ENCODE data around the gene RTN4RL2.

Gene RTN4RL2

DNA sequence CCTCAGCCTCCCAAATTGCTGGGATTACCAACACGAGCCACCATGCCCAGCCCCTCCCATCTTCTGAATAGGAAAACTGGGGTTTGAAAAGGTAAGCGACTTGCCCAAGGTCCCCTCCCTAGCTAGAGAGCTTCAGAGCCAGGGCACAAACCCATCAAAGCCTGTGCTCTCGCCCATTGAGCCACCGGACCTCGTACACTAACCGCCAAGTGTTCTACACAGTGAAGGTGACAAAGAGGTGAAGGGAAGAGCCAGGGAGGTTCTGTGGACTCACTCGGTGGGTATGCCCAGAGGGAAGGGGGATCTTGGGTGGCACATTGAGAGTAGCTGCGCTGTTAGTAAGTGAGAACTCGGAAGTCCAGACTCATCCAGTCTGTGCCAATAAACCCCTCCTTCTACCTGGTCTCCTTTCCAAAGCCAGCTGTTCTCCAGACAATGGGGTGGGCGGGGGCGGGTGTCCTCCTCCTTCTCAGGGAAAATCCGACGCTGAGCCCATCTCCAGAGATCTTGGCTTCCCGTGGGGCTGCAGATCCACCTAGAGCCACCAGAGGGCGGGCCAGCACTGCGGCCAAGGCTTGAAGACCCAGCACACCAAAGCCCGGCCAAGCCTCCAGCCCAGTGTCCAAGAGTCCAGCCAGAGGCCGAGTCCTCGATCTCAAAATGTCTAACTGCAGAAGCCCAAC, 3.2 kb upstream of the RTN4RL2 start:
- TF ChIP-seq, protein P1, sequence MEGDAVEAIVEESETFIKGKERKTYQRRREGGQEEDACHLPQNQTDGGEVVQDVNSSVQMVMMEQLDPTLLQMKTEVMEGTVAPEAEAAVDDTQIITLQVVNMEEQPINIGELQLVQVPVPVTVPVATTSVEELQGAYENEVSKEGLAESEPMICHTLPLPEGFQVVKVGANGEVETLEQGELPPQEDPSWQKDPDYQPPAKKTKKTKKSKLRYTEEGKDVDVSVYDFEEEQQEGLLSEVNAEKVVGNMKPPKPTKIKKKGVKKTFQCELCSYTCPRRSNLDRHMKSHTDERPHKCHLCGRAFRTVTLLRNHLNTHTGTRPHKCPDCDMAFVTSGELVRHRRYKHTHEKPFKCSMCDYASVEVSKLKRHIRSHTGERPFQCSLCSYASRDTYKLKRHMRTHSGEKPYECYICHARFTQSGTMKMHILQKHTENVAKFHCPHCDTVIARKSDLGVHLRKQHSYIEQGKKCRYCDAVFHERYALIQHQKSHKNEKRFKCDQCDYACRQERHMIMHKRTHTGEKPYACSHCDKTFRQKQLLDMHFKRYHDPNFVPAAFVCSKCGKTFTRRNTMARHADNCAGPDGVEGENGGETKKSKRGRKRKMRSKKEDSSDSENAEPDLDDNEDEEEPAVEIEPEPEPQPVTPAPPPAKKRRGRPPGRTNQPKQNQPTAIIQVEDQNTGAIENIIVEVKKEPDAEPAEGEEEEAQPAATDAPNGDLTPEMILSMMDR (IDR thresholded peaks at IDR 0.05): peak; percentile 95
- Histone ChIP-seq H3K4me3 (ENCODE audit: low read depth in 1 of 2, low read length in 1 of 2) (no peak overlapping the region), H3K9me3 (no peaks in the 10 kb centered on the region), H3K4me1 (ENCODE audit: control insufficient read depth in 1 of 2, insufficient read depth in 1 of 2, low read depth in 1 of 2, low read length in 1 of 2) (peaks cover 34 to 43% of the 10 kb centered on the region in 2 experiments), H3K27me3 (peaks cover 53% of the 10 kb centered on the region), H3K27ac (no peak overlapping the region), H3K36me3 (no peaks in the 10 kb centered on the region)

DNA sequence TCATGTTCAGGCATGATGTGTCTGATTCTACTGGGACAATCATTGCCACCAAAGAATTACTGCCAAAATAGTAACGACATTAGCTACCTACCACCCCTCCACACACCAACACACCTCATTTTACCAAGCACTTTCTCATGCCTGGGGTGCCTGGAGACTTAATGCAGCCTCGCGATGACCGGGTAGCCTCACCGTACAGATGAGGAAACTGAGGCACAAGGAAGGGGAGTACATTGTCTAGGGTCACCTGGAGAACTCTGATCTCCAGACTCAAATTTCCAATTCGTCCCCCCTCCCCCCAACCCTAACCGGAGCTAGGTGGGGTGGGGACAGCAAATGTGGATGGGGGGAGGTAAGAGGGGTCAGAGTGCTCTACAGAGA, 2.7 kb upstream of the RTN4RL2 start:
- Histone ChIP-seq H3K9me3 (no peaks in the 10 kb centered on the region), H3K4me3 (ENCODE audit: low read depth in 1 of 2, low read length in 1 of 2) (no peak overlapping the region), H3K27me3 (peaks cover 58% of the 10 kb centered on the region), H3K4me1 (ENCODE audit: control insufficient read depth in 1 of 2, insufficient read depth in 1 of 2, low read depth in 1 of 2, low read length in 1 of 2) (peaks cover 34 to 43% of the 10 kb centered on the region in 2 experiments), H3K36me3 (no peaks in the 10 kb centered on the region), H3K27ac (no peak overlapping the region)
- TF ChIP-seq, protein P1 (IDR thresholded peaks at IDR 0.05): no peak

DNA sequence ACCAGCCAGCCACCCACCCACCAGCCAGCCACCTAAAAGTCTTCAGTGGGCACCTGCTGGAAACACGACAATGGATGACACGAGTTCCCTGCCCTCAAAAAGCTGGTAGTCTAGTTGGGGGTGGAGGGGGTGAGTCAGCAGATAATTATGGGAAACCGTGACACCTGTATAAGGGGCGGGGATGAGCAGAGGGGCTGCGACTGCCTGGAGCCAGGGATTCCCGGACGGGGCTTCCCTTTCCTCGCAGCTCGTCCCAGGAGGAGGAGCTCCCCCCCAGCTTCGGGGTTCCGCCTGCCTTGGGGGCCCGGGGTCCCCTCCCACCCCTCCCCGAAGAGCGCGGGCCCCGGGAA, 2.3 kb upstream of the RTN4RL2 start:
- Histone ChIP-seq H3K4me1 (ENCODE audit: control insufficient read depth in 1 of 2, insufficient read depth in 1 of 2, low read depth in 1 of 2, low read length in 1 of 2) (peaks cover 34 to 43% of the 10 kb centered on the region in 2 experiments), H3K36me3 (no peaks in the 10 kb centered on the region)

DNA sequence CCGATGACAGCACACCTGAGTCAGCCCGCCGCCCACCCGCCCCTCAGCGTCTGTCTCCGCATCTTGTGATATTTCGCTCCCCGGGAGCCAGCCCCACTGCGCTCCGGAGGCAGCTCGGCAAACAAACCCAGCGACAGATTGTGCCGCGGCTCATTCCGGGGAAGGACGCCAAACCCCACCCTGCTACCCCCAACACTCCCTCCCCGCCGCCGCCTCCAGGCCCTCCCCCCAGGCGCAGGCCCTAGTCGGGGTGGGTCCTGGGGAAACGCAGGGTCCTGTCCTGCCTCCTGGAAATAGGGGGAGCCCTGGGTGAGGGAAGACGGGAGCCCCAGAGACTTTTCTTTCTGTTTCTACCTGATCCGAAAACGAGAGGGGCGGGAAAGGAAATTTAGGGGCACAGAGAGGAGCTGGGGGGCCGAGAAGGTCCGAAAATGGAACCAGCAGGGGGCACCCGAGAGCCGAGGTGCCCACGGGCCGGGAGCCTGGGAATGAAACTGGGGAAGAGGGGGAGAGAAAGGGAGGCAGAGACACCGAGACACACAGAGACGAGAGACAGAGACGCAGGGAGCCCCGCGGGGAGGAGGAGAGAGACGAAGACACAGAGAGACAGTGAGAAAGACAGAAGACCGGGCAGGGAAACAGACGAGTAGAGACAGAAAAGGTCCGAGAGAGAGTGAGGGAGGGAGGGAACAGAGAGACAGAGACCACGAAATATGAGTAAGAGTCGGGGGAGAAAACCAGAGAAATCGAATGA, 1.7 kb upstream of the RTN4RL2 start:
- Histone ChIP-seq H3K4me3 (ENCODE audit: low read depth in 1 of 2, low read length in 1 of 2) (peak overlapping the region; percentile 51 to 66), H3K9me3 (no peaks in the 10 kb centered on the region), H3K36me3 (no peaks in the 10 kb centered on the region), H3K27ac (no peak overlapping the region), H3K27me3 (peaks cover 68% of the 10 kb centered on the region), H3K4me1 (ENCODE audit: control insufficient read depth in 1 of 2, insufficient read depth in 1 of 2, low read depth in 1 of 2, low read length in 1 of 2) (peaks cover 34 to 43% of the 10 kb centered on the region in 2 experiments)
- TF ChIP-seq, protein P1 (IDR thresholded peaks at IDR 0.05): peak; percentile 57

More for the DNA sequence above, 2.3 kb upstream of the RTN4RL2 start:
- H3K9me3 ChIP-seq: no peaks in the 10 kb centered on the region
- peak overlapping the region in 1 of 2 experiments; percentile 66 for H3K4me3 ChIP-seq (ENCODE audit: low read depth in 1 of 2, low read length in 1 of 2)
- H3K27ac ChIP-seq: no peak overlapping the region
- H3K27me3 ChIP-seq: peaks cover 62% of the 10 kb centered on the region
- TF ChIP-seq, protein P1 (IDR thresholded peaks at IDR 0.05): no peak

DNA sequence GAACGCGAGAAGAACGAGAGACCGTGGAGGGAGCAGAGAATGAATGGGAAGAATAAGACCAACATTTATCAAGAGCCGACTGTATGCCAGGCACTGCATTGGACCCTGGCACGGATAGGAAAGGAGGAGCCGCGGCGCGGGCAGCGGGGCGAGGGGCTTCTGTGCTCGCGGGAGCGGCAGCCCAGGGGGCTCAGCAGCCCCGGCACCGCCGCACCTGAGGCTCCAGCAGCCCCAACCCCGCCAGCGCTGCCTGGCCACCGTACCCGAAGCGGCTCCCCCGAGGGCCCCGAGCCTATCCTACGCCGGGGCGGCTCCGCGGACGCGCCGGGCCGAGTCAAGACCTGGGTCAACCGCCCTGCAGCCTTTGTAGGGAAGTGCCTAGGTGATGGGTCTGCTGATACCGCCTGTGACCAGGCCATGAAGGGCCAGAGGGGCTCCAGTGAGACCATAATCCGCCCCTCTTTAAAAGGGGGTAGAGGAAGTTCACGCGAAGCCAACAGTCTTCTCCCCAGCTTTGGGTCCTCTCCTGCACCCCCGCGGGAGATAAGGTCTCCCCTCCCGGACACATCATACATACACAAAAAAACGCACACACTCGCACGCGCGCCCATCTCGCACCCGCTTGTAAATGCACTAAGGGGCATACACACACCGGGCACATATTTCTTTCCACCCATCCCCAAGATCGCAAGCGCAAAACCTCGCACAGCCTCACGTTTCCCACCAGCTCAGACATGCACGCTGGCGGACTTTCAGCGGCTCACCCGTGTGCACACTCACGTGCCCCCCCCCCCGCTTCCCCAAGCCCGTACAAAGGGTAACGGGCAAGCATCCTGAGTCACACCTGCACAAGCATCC, 935 bp upstream of the RTN4RL2 start:
- peaks cover 34 to 43% of the 10 kb centered on the region in 2 experiments for H3K4me1 ChIP-seq (ENCODE audit: control insufficient read depth in 1 of 2, insufficient read depth in 1 of 2, low read depth in 1 of 2, low read length in 1 of 2)
- TF ChIP-seq, protein P1 (IDR thresholded peaks at IDR 0.05): no peak
- H3K27ac ChIP-seq: no peak overlapping the region
- H3K36me3 ChIP-seq: no peaks in the 10 kb centered on the region
- peaks cover 76% of the 10 kb centered on the region for H3K27me3 ChIP-seq
- H3K4me3 ChIP-seq (ENCODE audit: low read depth in 1 of 2, low read length in 1 of 2): peak overlapping the region; percentile 51 to 66
- no peaks in the 10 kb centered on the region for H3K9me3 ChIP-seq
